GM12872 (cell line): ENCODE results near the gene RPH3AL.

ENCODE experiments used
- CTCF ChIP-seq: IDR thresholded peaks from 3 replicates; pipeline ENCODE4 v1.5.1; 2011; ENCODE audit warnings: low read depth, mild to moderate bottlenecking, low read length, moderate library complexity; ENCODE audit not compliant: insufficient read depth

The RPH3AL gene

DNA sequence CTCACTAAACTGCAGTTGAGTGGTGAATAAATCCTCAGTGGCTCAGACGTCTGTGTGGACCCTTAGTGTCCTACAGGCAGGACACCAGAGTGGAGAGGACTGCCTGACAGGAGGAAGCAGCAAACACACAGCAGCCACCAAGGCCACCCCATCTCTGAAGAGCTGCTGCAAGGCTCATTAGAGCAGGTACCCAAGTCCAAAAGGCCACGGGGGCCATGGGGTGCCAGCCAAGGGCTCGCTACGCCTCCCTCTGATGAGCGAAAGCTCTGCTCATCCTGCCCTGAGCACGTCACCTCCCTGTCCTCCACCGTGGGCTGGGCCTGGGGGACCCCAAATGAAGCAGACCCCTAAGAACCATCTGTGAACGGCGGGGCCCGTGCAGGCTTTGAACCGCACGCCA is 101.1 kb downstream of the RPH3AL start:
- no peak for TF ChIP-seq CTCF

GRCh38 chr17:250487-251300 is 101.9 kb downstream of the RPH3AL start:
- no peak for TF ChIP-seq CTCF

GRCh38 chr17:249236-249993 is 103.2 kb downstream of the RPH3AL start:
- TF ChIP-seq CTCF, result no peak

DNA sequence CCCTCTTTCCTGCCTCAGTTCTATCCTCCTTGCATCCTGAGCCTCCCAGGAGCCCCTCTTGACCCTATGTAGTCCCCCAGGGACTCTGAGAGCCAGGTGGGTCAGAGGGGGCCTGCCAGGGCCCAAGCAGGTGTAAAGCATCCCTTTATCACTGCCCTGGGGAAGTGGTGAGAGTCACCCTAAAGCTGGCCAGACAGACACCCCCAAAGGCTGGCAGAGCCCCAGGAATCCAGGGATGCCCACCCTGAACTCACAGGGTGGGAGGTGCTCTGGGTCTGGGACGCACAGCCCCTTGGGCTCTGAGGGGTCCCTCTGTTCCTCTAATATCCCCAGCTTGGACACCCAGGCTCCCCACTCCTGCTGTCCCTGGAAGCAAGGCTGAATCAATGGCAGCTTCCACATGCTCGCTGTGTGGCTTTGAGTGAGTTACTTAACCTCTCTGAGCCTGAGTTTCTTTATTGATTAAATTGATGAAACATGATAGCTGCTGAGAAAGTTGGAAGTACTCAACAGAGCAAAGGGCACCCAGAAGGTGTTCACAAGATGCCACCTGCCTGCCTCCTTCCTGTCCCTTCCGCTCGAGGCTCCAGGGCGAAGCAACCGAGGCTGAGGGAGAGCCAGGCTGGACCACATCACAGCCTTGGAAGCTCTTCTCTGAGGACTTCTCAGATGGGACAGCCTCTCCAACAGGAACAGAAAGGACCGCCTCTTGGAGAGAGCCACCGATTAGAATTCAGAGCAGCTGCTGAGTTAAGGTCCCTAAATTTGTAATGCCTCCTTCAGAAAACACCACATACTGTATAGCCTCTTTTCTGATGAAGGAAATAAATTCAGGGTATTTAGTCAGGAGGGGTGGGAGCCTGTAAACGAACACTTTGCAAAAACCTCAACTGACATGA is 104.0 kb downstream of the RPH3AL start:
- TF ChIP-seq CTCF, result no peak

GRCh38 chr17:247767-248166 is 104.8 kb downstream of the RPH3AL start:
- no peak for TF ChIP-seq CTCF

DNA sequence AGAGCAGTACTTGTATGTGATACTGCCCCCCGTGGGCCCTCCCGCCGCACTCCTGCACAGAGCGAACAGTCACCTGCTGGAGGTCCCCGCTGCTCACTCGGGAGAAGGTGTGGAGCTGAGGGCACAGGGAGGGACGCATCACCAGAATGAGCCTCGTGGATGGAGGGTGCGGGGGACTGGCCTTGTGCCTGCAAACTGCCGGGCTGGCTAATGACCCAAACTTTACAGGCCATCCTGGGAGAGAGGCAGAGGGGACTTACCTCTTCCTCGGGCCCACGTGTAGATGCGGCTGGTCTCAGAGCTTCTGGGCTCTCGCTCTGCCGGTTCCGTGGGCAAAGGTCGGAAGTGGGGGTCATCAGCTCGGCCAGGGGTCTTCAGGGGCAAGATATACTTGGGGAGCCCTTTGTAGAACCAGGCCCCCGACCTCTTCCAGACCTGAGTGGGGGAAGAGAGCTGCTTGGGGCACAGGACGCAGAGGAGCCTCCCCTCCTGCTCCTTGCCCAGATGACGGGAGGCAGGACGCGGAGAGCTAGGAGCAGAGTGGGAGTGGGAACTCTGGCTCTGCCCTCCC is 105.7 kb downstream of the RPH3AL start:
- no peak for TF ChIP-seq CTCF

DNA sequence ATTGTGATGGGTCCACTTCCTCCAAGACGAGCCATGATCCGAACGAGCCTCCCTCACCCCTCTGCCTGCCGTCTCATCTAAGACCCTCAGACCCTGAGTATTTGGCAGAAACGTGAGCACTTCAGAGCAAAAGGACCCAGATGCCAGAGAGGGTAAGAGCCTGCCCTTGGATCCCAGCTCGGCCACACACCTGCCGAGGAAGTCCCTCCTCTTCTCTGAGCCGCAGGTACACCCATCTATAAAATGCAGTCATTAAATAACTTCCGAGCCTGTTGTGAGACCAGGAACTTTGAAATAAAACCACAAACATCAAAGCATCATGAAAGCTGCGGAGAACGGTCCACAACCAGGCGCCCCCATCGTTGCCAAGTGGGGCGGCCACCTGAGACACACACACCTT is 106.4 kb downstream of the RPH3AL start:
- TF ChIP-seq CTCF, result no peak
